GM19238 (cell line): ENCODE measurements around the gene MAGI2.

Experiments
- DNase-seq: peaks from one replicate; pipeline ENCODE4 v3.0.0; 2011; ENCODE audit warnings: low spot score; ENCODE audit not compliant: insufficient read length

Gene MAGI2

GRCh38 chr7:78752554-78752953 lies 700.9 kb downstream of the MAGI2 start:
- no peak for DNase-seq

GRCh38 chr7:78751253-78751652 lies 702.2 kb downstream of the MAGI2 start:
- no peak for DNase-seq

- no peak for DNase-seq
Measured at GRCh38 chr7:78749052-78749746, 704.3 kb downstream of the MAGI2 start.

GRCh38 chr7:78747592-78747991 lies 705.9 kb downstream of the MAGI2 start:
- DNase-seq = no peak

GRCh38 chr7:78746301-78746700 lies 707.2 kb downstream of the MAGI2 start:
- DNase-seq = no peak

GRCh38 chr7:78742694-78743093 lies 710.8 kb downstream of the MAGI2 start:
- no peak for DNase-seq

GRCh38 chr7:78736548-78736947 lies 716.9 kb downstream of the MAGI2 start:
- DNase-seq = no peak

- no peak for DNase-seq
Measured at GRCh38 chr7:78734626-78735025, 718.8 kb downstream of the MAGI2 start.

- no peak for DNase-seq
Measured at GRCh38 chr7:78720066-78720465, 733.4 kb downstream of the MAGI2 start.

- DNase-seq = no peak
Measured at GRCh38 chr7:78718212-78718611, 735.3 kb downstream of the MAGI2 start.

GRCh38 chr7:78716876-78717275 lies 736.6 kb downstream of the MAGI2 start:
- DNase-seq = no peak

- no peak for DNase-seq
Measured at GRCh38 chr7:78714356-78714755, 739.1 kb downstream of the MAGI2 start.

- DNase-seq = no peak
Measured at GRCh38 chr7:78712111-78712510, 741.4 kb downstream of the MAGI2 start.

- DNase-seq = no peak
Measured at GRCh38 chr7:78709658-78710057, 743.8 kb downstream of the MAGI2 start.

GRCh38 chr7:78704504-78704903 lies 749.0 kb downstream of the MAGI2 start:
- no peak for DNase-seq

- DNase-seq = no peak
Measured at GRCh38 chr7:78703391-78703790, 750.1 kb downstream of the MAGI2 start.

GRCh38 chr7:78702770-78703169 lies 750.7 kb downstream of the MAGI2 start:
- DNase-seq = no peak

- DNase-seq = no peak
Measured at GRCh38 chr7:78695826-78696225, 757.6 kb downstream of the MAGI2 start.

- no peak for DNase-seq
Measured at GRCh38 chr7:78691584-78691983, 761.9 kb downstream of the MAGI2 start.

GRCh38 chr7:78690174-78690573 lies 763.3 kb downstream of the MAGI2 start:
- no peak for DNase-seq

- no peak for DNase-seq
Measured at GRCh38 chr7:78688376-78688775, 765.1 kb downstream of the MAGI2 start.

GRCh38 chr7:78686189-78686588 lies 767.3 kb downstream of the MAGI2 start:
- DNase-seq = no peak

GRCh38 chr7:78684201-78684600 lies 769.3 kb downstream of the MAGI2 start:
- no peak for DNase-seq

- DNase-seq = no peak
Measured at GRCh38 chr7:78683566-78683965, 769.9 kb downstream of the MAGI2 start.
